SIG-M5 (cell line): ENCODE measurements around the gene BMPR1B.
"Not testable (repeated sequence)": the region's sequence is repeated elsewhere in the genome, so short reads cannot be mapped to it uniquely, and the experiment has no call there.

Experiments used
- DNase-seq: peaks from one replicate; lab custom pipeline; 2025; lab: John Stamatoyannopoulos, UW

Gene BMPR1B

DNA sequence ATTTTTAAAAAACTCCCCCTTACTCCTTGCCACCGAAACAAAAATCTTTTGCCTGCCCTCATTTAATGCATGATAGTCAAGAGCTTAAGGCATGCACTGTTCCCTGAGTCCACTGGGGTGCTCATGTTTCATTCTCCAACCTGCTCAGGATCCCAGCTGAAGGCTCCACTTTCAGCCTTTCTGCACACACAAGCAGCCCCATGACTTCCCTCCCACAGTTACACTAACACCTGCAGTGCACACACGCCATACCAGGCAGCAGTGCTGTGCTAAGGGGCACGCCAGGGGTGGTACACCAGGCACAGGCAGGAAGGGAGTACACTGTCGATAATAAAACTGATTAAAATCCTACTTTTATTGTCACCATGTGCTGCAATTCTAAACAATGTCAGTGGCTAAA, 385.2 kb downstream of the BMPR1B start:
- no peak for DNase-seq

DNA sequence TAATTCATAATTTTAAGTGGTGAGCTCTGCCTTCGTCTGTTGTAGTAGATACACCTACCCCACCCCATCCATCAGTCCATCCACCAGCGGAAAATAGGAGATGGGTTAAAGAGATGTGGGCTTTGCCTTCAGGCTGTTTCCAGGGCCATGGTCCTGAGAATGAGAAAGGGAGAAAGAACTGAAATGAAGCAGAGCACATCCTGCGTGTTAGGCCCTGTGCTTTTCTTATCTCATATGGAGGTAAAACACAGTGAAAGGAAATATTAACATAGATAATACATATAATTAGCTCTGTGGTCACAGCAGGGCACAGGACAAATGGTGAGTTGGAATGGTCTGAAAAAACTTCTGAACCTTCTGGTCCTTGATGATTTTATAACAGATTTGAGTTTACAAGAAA, 393.5 kb downstream of the BMPR1B start:
- no peak for DNase-seq

DNA sequence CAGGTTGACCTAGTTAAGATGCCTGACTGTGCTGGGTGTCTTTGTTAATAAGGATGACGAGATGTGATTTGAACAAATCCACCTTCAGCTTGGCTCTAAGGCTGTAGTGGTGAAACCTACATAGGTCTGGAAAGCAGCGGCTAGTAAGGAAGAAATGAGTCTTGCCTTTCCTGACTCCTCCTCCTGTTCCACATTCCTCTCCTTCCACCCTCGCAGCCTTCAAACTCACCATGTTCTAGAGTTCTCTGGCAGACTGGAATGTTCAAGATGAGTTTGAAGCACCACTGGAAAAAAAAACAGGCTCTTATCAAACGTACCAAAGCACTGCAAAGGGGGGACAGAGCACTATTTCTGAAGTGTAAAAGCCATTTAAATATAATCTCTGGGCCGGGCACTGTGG, 395.4 kb downstream of the BMPR1B start:
- no peak for DNase-seq

DNA sequence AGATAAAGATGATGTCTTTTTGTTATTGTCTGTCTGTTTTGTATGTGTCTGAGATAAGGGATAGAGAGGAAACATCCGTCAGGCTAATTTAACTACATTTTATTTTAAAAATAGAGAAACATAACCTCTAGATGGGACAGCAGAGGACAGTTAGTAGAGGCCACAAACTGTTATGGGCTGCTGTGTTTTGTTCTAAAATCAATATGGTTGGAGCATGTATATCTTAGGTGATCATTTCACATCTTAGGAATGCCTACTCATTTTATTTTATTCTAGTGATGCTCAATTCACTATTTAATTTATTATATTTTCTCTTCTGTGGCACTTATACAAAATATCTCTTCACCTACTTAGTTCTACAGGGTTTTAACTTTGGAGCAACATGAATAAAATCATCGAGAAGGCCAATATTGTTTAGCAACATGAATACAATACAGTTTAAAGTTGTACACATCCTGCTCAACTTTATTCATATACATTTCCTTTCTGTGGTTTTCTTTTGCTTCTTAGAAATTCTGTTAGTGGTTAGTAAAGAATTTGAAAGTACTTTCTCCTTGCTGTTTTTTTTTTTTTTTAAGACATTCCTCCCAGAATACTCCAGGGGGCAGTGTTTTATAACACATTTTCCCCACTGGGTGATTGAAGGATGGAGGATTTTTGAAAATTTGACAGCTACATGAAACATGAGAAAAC, 398.1 kb downstream of the BMPR1B start:
- no peak for DNase-seq

DNA sequence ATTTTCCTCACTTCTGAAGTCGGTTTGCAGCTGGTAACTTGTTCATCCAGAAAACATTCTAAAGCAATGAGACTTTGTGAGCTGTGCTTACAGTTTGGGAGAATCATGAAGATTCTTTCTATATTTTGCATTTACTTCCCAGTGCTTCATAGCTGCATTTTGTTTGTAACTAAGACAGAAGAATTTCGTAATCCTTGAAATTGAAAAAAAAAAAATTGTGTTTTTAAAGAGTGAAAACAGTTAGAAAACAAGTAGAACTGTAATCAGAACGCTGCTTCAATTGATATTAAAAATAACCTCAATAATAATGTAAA, 398.7 kb downstream of the BMPR1B start:
- DNase-seq, result no peak

DNA sequence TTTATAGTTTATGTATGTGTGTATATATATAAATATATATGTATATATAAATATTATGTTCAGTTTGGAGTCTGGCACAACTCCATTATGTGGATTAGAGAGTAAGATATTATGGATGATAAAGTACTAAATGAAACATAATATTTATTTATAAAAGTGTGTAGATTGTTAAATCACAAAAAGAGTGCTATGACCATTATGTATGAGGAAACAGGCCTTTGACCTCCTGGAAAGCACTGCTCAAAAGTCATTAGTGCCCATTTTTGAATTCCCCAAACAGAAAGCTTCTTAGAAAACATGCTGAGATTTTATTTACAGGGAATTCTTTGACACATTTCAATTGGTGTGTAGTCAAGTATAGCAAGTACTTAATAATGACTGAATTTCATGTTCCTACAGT, 399.8 kb downstream of the BMPR1B start:
- no peak for DNase-seq

DNA sequence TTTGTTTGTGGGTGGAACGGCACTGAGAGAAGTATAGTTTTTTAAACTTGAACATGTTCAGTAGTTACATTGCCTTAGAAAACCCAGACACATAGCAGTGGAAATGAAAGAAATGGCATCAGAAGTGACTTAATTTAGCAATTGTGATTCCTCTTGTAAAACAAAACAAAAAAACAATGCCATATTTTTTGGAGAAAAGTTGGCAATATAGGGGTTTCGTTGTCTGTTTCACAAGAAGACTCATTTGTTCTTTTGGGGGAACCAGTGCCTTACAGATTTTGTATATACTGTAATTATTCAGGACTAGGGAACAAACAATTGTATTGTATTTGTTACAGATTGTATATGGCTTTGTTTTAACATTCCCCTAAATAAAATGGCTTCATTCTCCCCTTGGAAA, 400.3 kb downstream of the BMPR1B start:
- DNase-seq, result no peak

DNA sequence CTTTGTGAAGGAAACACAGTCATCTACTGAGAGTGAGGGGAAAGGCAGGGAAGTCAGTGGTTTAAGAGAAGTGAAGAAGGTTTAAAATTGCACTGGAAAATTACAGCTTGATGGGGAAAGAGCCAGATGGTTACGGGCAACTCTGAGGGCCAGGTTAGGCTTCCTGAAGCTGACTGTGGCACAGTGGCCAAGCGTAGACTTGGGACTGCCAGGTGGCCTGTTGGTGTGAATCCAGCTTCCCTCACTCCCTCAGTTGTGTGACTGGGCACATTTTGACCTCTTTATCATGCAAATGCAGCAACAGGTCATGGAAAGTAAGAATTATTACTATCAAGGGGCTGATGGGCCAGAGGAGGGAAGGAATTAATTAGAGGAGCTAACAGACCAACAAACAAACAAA, 400.9 kb downstream of the BMPR1B start:
- DNase-seq, result no peak

DNA sequence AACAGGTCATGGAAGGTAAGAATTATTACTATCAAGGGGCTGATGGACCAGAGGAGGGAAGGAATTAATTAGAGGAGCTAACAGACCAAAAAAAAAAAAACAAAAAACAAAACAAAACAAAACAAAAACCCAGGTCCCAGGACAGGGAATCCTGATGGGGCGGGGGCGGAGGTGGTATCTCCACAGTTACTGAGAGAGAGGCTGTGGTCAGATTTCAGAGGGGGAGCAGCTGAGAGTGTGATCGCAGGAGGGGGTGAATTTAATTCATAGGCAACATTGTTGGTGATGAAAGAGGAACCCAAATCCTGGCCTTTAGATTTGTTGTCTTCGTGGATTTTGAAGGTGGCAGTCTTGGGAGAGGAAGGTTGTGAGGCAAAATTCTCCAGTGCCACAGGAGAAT, 401.6 kb downstream of the BMPR1B start:
- DNase-seq, result no peak

DNA sequence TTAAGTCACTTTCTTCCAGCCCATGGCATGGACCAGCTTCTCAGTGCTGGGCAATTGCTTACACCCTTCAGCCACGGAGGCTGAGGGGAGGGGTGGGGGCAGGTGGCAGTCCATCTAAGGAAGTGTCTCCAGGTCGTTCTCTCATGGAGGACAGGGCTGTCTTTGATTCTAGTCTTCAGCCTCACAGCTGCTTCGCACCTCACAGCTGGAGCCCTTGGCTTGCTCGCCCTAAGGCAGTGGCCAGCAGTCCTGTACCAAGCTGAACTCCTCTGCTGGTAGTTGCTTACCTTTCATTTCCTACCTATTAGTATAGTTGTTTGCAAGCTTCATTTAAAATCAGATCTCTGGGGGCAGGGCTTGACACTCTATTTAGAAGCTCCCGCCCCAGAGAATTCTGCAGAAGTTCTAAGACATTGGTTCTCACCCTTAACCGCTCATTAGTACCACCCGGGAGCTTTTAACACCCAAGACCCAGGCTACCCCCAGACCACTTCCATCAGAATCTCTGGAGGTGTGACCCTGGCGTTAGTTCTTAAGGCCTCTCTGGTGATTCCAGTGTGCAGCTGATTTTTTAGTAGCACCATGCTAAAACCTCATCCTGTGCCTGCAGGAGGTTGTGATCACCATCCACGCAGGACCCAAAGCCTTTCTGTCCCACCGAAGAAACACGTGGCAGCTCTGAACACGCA, 404.2 kb downstream of the BMPR1B start:
- DNase-seq, result no peak

DNA sequence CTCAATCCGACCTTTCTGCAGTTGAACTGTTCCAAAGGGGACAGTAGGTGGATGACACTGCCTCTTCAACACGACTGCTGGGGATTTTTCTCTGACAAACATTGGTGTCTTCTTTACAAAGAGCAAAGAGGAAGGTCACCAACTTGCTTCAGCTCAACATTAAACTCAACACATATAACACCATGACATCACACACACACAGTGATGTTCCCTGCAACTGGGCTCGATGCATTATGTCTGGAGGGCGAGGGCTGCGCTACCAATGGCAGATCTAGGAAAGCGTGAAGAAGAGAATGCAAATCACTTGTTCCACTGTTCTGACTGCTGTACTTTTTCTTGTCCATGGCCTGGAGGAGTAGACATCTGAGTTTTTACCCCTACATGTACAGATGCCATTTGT, 405.1 kb downstream of the BMPR1B start:
- no peak for DNase-seq

DNA sequence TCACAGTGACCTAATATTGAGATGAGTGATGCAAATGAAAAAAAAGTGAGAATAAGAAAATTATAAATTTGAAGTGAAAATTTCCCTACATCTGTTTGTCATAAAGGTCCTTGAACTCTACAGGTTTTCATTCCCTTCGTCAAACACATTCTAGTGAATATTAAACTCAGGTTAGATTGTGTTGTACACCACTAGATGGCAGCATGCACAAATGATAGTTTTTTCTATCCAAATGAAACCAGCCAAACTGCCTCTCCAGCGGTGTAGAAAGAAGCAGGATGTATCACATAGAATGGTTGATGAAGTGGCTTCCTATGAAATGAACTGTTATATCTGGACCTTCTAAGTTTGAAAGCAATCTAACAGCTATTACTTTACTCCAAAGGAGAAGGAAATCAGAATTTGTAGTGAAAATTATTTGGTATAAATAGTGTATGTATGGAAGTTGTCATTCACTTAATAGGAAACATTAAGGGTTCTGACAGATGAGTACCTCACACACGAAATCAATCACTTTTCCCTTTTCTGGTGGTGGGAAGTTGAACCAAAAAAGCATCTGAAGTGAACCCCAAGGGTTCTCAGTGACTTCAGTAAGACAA, 408.3 kb downstream of the BMPR1B start:
- DNase-seq, result no peak

DNA sequence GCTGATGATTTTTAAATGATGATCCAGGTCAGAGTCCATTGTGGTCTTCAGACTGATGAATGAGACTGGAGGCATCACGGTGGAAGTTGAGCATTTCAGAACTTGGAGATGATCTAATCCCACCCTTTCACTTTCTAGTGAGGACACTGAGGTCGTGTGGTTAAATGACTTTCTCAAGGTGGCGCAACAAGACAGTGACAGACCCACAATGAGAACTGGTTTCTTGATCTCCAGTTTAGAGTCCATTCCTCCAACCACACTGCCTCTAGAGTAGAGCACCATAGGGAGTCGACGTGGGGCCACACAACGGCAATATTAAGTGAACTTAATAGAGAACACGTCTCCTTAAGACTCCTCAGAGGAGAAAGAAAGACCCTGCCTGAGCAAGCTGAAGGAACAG, 410.1 kb downstream of the BMPR1B start:
- no peak for DNase-seq

DNA sequence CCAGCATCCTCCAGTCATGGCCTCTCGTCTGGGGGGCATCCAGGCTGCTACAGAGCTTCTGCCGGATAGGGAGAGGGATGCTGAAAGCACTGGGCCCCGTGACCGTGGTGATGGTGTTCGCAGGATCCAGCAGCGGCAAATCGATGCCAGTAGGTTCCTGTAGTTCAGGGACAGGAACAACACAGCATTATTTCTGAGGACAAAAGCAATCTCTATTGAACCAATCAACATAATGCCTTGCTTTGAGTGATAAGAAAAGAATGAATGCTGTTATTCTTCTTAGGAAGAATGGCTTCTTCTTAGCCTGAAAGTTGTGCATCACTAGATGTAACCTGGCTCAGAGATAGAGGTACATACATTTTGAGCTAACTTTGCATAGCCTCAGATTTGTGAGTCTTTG, 412.4 kb downstream of the BMPR1B start:
- DNase-seq, result no peak

DNA sequence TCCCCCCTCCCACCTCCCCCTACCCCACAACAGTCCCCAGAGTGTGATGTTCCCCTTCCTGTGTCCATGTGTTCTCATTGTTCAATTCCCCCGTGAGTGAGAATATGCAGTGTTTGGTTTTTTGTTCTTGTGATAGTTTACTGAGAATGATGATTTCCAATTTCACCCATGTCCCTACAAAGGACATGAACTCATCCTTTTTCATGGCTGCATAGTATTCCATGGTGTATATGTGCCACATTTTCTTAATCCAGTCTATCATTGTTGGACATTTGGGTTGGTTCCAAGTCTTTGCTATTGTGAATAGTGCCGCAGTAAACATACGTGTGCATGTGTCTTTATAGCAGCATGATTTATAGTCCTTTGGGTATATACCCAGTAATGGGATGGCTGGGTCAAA, 413.6 kb downstream of the BMPR1B start:
- not testable (repeated sequence) for DNase-seq

DNA sequence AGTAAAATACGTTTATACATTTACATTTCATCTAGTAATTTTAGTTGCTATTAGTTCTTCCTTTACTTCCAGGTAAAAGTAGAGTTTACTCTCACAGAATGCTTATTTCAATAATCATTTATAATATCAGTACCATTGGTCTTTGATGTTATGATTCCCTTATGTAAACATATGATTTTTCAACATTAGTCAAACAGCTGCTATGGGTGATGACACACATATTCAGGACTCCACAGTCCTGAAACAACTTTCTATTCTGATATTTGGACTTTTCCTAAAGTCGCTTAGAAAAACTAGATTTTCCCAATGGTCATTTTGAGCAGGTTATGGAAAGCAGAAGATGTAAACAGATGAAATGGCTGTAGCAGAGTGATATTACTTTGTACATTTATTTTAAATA, 421.2 kb downstream of the BMPR1B start:
- DNase-seq, result no peak

DNA sequence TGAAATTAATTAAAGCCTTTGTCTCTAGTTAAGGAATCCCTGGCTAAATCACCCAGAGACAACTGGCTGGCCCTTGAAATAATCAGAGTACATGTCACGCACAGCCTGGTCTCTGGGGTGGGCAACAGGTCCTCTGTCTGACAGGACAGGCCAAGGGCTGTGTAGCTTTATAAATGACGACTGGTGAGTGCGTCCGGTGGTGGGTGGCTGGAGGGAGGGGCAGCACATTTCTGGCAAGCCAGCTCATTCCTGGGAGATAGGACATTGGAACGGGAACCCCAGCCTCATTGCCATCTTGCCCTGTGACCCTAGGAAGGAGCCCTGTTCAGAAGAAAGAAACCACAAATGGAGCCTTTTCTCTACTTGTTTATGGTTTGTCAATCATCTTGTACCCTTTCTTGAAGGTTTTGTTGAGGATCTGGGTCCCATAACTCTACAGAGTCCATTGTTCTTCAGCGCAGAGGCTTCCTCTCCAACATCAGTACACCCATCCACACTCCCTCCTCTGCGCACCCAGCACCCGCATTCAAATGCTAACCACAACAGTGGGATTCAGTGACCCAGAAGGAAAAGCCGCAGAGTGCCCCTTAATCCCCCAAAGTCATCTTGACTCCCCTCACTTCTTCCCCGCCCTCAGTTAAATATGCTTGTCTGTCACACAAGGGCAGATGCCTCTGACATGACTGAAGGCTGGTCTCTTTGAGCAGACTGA, 422.9 kb downstream of the BMPR1B start:
- DNase-seq, result no peak

DNA sequence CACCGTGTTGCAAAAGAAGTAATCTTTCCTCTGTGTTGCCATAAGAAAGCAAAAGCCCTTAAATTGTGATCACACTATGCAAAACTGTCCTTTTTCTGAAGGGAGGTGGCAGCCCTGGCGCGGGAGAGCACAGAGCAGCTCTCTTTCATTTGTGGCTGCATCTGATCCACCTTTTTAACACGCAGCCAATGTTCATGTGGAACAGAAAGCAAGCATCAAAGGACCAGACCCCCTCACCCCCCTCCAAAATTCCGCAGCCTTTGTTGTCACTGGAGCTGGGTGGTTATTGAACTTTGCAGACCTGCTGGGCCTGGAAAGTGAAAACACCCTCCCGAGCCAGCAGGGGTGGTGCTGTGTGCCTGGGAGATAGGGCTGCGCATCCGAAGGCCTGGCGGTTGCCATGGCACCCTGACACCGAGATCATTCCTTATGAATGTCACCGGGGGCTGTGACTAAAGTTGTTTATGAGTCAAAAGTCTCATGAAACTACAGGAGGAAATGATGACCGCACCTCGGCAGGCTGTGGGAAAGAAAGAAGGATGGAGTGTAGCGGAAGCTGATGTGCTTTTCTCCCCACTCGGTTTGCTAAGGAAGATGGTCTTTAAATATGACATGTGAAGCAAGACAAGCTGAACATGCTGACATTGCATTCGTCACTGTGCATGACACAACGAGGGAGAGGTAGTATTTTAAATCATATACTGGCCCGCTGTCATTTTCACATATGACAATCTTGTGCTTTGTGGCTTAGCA, 423.7 kb downstream of the BMPR1B start:
- no peak for DNase-seq

DNA sequence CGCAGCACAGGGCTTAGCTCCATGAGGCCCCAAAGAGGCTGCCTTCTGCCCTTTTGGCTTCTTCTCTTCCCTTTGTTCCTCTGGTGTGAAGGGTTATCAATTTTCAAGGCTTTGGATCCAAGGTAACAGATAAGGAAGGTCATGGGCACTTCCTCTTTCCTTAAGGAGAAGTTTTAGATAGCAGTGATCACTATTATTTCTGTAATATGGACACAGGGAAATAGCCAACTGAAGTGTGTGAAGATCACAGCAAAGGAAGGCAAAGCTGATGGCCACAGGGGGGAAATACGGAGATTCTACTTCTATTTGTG, 424.2 kb downstream of the BMPR1B start:
- no peak for DNase-seq

DNA sequence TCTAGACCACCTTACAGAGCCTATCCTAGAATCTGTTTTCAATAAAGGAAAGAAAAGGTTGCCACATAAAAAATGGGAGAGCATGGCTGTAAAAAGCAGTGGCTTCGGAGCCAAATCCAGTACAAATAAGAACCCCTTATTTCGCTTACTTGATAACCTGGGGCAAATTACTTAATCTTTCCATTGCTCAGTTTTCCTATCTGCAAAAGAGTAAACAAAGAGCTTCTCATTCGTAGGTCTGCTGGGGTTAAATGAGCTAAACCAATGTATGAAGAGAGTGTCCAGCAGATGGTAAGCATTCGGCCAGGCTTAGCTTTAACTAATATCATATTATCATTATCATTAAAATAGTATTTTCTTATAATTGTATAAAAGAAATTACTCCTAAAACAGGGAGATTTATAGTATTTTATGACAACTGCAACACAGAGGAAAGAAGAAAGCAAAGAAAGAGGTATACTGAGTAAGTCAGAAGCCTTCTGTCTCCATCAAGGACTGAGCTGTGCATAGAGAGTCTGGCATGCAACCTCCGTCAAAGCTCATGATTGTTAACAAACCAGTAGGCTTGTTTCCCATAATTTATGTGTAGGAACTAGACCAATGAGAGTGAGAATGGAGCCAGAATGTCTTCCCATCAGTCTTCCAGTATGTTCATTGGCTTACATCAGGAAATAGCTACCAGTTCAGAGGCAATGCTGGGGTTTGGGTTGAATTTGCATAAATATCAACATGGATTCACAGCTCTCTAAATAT, 426.1 kb downstream of the BMPR1B start:
- no peak for DNase-seq

DNA sequence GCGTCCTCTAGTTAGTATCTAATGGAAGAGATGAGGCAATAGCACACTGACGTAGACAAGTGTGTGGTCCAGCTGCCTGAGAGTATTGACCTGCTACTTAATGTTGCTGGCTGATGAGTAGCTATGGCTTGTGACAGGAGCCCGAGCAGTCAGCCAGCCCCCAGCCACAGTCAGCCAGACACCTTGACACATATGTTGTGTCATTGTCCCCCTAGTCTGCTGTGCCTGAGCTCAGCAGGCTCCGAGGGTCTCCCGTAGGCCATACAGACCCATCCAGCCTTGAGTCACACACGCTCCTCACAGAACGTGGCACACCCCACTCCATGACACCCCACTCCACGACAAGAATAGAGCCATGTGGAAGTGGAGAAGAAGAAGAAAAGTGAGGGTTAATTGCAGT, 428.9 kb downstream of the BMPR1B start:
- no peak for DNase-seq
